Posterior vena cava (tissue), 2 donors: ENCODE results near the gene SYT8. TPM values are rescaled to one million over a fixed set of nuclear protein-coding genes. Genes with fewer than 3 reads are reported as not detected.

Experiments used
- DNase-seq: peaks from one replicate; pipeline ENCODE4 v3.0.0-alpha.2; 2020; ENCODE audit warnings: low spot score
- intact Hi-C, 2 donors: fragments of 100-400 bp; cut with DNase I; formaldehyde crosslinking; loops; one replicate each; pipeline versions ENCODE4 v1.14.1 to v1.14.2; 2022 to 2023
- total RNA-seq, 2 donors: library from RNA; stranded (reverse); fragmentation: NEBNext Ultra II Directional; extraction: Animal tissue kit (Norgen Biotek cat#: 25700); gene quantifications; one replicate each; pipeline ENCODE4 v1.2.1, GENCODE V29; 2021
- donor health status: DM: yes; HTN: yes; CAD: no.
- donor health status: DM: yes; HTN: yes; CAD: no.

The SYT8 gene
- total RNA-seq, 2 donors from 2014 or later = not detected

- intact Hi-C loops = no loop called here
- peak; percentile 85 for DNase-seq
These were observed 41.7 kb downstream of the SYT8 start for GRCh38 chr11:1876361-1877063.

DNA sequence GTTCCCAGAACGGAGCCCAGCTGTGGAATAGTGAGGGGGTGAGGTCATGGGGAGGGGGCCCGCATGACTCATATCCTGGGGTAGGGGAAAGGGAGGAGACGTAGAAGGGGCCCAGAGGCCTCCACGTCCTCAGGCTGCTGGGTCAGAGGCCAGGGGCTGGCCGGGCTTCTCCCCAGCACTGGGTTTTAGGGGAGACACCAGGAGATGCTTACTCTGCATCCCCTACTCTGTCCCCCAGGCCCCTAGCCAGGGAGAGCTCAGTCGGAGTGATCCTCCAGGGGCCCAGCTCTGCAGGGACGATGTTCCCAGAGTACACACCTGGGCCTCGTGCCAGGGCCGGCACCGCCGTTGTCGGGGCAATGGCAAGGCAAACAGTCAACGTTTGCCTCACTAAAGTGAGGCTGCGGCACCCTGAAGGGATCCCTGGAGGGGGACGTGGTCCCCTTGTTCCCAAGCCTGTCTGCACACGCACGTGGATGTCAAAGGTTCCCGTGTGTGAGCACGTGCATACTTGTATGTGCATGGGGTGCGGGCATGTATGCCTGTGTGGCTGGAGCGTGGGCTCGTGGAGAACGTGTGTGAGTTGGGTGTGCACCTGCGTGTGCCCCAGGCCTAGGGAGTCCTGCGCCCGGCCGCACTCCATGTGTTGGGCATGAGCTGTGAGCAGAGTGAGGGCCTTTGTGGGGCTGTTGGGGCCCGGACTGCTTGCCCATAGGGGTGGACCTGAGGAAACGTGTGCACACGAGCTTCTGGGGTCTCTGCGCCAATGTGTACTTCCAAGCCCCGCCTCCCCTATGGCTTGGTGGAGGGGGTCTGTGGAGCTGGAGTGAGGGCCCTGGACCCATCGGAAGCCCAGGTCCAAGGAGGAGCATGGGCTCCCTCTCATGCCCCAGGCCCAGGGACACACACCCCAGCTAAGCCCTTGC is 42.7 kb downstream of the SYT8 start:
- intact Hi-C loops = no loop called here
- peak; percentile 92 for DNase-seq

DNA sequence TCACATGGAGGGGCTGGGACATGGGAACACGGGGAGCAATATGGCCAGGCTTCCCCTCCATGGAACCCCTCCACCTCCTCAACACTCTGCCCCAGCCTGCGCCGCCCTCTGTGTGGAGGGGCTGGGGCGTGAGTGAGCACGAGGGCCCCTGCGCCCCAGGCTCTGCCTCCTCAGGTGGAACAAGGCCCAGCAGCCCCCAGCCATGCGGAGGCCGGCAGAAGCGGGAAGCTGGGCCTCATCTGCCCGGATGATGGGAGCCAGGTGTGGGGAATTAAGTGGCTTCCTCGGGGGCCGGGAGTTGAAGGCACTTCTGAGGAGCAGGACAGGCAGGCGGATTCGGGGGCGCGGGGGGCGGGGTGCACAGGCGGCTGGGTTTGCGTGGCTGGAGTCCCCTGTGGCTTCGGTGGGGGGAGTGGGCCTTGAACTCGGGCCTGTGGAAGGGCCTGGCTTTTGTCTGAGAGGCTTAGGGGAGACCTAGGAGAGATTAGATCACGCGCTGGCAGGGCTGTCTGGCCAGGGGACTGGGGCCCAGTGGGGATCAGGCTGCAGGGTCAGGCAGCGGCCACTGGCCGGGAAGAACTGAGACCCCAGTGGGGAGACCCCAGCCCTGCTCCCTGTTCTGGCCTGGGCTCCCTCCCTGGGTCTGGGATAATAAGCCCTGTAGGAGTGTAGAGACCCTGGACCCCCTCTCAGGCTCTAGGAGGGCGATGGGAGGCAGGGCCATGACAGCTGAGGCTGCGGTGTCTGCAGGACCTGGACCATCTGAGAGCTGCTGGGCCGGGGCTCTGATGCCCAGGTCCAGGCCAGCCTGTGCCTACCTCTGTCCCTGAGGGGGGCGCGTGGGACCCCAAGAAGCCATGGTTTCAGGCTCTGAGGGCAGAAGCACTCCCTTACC is 43.6 kb downstream of the SYT8 start:
- DNase-seq = peak; percentile 83
- intact Hi-C loops = no loop called here

- peak; percentile 72 for DNase-seq
These were observed 44.7 kb downstream of the SYT8 start for GRCh38 chr11:1879342-1879940.

DNA sequence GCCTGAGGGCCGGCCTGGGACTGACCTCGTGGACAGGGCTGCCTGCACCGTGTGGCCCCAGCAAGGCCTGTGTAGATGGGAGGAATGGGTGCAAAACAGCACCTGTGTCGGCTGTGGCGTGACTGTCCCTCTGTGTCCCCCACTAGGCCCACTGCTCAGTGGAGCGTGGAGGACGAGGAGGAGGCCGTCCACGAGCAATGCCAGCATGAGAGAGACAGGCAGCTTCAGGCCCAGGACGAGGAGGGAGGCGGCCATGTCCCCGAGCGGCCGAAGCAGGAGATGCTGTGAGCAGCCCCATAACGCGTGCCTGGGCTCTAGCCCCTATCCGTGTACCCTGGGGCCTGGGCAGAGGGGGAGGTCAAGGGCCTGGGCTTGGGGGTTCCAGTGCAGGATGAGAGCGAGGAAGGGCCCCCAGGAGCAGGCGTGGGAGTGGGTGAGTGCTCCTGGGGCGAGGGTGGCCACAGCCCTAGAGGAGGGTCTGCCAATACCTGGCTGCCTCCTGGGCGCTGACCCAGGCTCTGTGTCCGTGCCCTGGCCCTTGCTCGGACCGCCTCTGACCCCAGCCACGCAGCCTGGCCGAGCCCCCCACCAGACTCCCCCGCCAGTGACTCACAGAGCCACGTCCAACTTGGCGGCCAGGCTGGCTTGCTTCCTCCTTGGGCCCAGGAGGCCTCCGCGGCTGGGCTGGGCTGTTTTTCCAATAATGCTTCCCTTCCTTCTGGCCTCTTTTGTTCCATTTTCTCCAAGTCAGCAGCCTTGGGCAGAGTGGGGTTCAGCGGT is 45.3 kb downstream of the SYT8 start:
- DNase-seq = peak; percentile 95
- intact Hi-C loops = loop anchor here (5.0 to 10.0 kb wide), 4 partner anchors 37 to 1038 kb away; partner anchors contain the start of genes POLR2L (in 1 of the 2), TNNT3 (in 1 of the 2) and TSPAN4 (in 1 of the 2)

More at GRCh38 chr11:1879342-1879940, 44.7 kb downstream of the SYT8 start:
- intact Hi-C loops = no loop called here

DNA sequence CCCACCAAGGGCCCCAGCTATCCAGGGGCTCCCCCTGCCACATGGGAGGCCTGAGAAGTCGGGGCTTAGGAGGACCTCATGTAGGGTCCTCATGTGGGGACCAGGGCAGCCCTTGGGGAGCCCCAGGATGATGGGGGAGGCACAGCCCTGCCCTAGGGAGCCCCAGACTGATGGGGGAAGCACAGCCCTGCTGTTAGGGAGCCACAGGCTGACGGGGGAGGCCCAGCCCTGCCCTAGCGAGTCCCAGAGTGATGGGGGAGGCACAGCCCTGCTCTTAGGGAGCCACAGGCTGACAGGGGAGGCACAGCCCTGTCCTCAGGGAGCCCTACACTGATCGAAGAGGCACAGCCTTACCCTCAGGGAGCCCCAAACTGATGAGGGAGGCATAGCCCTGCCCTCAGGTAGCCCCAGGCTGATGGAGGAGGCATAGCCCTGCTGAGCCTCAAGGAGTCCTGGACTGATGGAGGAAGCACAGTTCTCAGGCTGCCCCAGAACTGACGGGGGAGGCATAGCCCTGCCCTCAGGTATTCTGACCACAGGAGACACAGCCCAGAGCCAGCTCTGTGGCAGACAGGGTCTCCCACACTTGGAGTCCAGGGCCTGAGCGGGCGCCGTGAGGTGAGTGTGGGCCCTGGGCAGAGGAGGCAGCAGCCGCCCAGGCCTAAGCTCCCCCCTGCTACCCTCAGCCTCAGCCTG is 46.1 kb downstream of the SYT8 start:
- peak; percentile 69 for DNase-seq
- intact Hi-C loops = loop anchor here (5.0 to 10.0 kb wide), 4 partner anchors 36 to 1039 kb away; partner anchors contain the start of genes POLR2L (in 1 of the 2), TNNT3 (in 1 of the 2) and TSPAN4 (in 1 of the 2)

- intact Hi-C loops = loop anchor here (5.0 to 10.0 kb wide), 4 partner anchors 36 to 1039 kb away; partner anchors contain the start of genes POLR2L (in 1 of the 2), TNNT3 (in 1 of the 2) and TSPAN4 (in 1 of the 2)
- peak; percentile 82 for DNase-seq
These were observed 46.9 kb downstream of the SYT8 start for GRCh38 chr11:1881442-1882264.

- intact Hi-C loops = loop anchor here (5.0 to 10.0 kb wide), 4 partner anchors 35 to 1040 kb away; partner anchors contain the start of genes POLR2L (in 1 of the 2), TNNT3 (in 1 of the 2) and TSPAN4 (in 1 of the 2)
- peak; percentile 95 for DNase-seq
These were observed 47.8 kb downstream of the SYT8 start for GRCh38 chr11:1882265-1883238.

DNA sequence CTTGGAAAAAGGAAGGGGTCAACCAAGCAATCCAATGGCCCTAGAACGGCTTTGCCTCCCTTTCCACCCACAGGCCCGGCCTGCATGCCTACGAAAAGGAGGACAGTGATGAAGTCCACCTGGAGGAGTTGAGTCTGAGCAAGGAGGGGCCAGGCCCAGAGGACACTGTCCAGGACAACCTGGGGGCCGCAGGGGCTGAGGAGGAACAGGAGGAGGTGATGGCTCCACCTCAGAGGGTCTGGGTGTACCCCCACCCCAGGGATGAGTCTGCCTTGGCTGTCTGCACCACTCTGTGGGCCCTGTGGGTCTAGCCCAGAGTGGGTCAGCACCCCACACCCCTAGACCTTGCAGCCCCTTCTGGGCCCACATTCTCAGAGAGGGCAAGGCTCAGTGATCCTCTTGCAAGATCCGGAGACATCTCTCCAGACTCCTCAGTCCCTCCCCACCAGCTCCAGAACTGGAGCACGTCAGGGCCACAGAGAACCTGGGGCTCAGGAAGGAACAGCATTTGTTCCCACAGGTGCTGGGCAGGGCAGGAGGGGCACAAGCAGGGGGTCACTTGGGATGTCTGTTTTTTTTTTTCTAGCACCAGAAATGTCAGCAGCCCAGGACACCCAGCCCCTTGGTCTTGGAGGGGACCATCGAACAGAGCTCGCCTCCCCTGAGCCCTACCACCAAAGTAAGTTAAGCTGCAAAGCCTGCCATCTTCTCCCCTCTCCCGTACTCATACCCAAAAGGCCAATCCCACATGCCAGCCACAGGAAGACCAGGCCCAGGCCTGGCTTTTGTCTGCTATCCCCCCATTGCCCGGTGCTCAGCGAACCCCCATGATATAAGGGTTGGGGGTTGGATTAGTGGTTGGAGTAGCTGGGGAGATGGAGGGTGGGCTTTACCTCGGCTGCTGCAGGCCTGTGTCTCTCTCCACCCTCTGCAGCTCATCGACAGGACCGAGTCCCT is 48.8 kb downstream of the SYT8 start:
- intact Hi-C loops = loop anchor here (5.0 to 10.0 kb wide), 4 partner anchors 34 to 1041 kb away; partner anchors contain the start of genes POLR2L (in 1 of the 2), TNNT3 (in 1 of the 2) and TSPAN4 (in 1 of the 2)
- peak; percentile 70 for DNase-seq

- intact Hi-C loops = loop anchor here (5.0 to 10.0 kb wide), 4 partner anchors 33 to 1042 kb away; partner anchors contain the start of genes POLR2L (in 1 of the 2), TNNT3 (in 1 of the 2) and TSPAN4 (in 1 of the 2)
- DNase-seq = no peak
These were observed 49.5 kb downstream of the SYT8 start for GRCh38 chr11:1884303-1884700.

DNA sequence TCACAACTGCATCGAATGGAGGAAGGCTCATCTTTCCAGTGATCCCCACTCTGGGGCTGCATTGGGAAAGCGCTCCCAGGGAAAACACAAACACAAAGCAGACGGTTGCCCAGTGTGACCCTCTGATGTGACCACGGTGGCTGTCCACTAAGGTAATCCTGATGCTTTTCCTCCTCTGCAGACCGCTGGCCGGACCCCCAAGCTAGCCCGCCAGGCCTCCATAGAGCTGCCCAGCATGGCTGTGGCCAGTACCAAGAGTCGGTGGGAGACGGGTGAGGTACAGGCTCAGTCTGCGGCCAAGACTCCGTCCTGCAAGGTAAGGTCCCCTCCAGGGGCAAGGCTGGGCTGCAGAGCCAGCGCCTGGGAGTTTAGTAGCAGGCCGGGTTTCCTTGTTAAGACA is 51.8 kb downstream of the SYT8 start:
- intact Hi-C loops = loop anchor here in 1 of 2 donors (10.0 kb wide), 1 partner anchor 268 kb away; no protein-coding TSS in a partner anchor
- peak; percentile 45 for DNase-seq
